Vagina (tissue), 2 donors: Measurements from ENCODE around the gene SYT12. TPM values are rescaled to one million over a fixed set of nuclear protein-coding genes. Genes with fewer than 3 reads are reported as not detected.

ENCODE experiments used
- DNase-seq, 2 donors: peaks; one replicate each; pipeline ENCODE4 v3.0.0-alpha.2; 2017; ENCODE audit errors: extremely low spot score in 2 of 2
- H3K27ac ChIP-seq: fragments of 200-600 bp; sonication (generic); one replicate; pipeline ENCODE4 v1.5.1; 2019
- H3K27me3 ChIP-seq: fragments of 200-600 bp; sonication (generic); one replicate; pipeline ENCODE4 v1.5.1; 2019
- H3K36me3 ChIP-seq, 2 donors: fragments of 200-600 bp; sonication (generic); one replicate each; pipeline ENCODE4 v1.5.1; 2017 to 2019
- H3K4me1 ChIP-seq: fragments of 200-600 bp; sonication (generic); one replicate; pipeline ENCODE4 v1.5.1; 2019
- H3K4me3 ChIP-seq, 2 donors: fragments of 200-600 bp; sonication (generic); 1 replicate in 1 of 2; 2 replicates in 1 of 2; pipeline ENCODE4 v1.5.1; 2016 to 2019
- H3K9me3 ChIP-seq: fragments of 200-600 bp; sonication (generic); one replicate; pipeline ENCODE4 v1.5.1; 2019
- POLR2A ChIP-seq, 2 donors: fragments of 450-650 bp; IDR thresholded peaks; one replicate each; pipeline ENCODE4 v1.6.1; 2017; ENCODE audit warnings: antibody characterized with exemption in 2 of 2, mild to moderate bottlenecking in 2 of 2, moderate library complexity in 2 of 2
- POLR2AphosphoS5 ChIP-seq, 2 donors: sonication (generic); formaldehyde crosslinking; IDR thresholded peaks; one replicate each; pipeline ENCODE4 v1.9.0; 2017; ENCODE audit warnings: antibody characterized with exemption in 2 of 2, mild to moderate bottlenecking in 2 of 2, low read depth in 1 of 2; ENCODE audit not compliant: insufficient read depth in 1 of 2
- intact Hi-C: fragments of 100-400 bp; cut with DNase I; formaldehyde crosslinking; loops from one replicate; pipeline ENCODE4 v1.15.1; 2023
- total RNA-seq: library from RNA; depleted of rRNA; stranded (reverse); fragments of >200 nt; gene quantifications from one replicate; pipeline ENCODE4 v1.2.3, GENCODE V29; 2016
- TF ChIP-seq, protein P1 (sequence below), 3 experiments: fragments of 450-650 bp in 2 of 3; fragments of 200-600 bp in 1 of 3; sonication (generic) in 1 of 3; IDR thresholded peaks; one replicate each; pipeline ENCODE4 v1.5.1; 2017 to 2019; ENCODE audit warnings: antibody characterized with exemption in 3 of 3, mild to moderate bottlenecking in 2 of 3, moderate library complexity in 2 of 3

The SYT12 gene
- total RNA-seq, 1 donor from 2014 or later = 0.49 TPM

- TF ChIP-seq, protein P1, sequence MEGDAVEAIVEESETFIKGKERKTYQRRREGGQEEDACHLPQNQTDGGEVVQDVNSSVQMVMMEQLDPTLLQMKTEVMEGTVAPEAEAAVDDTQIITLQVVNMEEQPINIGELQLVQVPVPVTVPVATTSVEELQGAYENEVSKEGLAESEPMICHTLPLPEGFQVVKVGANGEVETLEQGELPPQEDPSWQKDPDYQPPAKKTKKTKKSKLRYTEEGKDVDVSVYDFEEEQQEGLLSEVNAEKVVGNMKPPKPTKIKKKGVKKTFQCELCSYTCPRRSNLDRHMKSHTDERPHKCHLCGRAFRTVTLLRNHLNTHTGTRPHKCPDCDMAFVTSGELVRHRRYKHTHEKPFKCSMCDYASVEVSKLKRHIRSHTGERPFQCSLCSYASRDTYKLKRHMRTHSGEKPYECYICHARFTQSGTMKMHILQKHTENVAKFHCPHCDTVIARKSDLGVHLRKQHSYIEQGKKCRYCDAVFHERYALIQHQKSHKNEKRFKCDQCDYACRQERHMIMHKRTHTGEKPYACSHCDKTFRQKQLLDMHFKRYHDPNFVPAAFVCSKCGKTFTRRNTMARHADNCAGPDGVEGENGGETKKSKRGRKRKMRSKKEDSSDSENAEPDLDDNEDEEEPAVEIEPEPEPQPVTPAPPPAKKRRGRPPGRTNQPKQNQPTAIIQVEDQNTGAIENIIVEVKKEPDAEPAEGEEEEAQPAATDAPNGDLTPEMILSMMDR (IDR thresholded peaks at IDR 0.05) = no peak
- TF ChIP-seq POLR2AphosphoS5 (IDR thresholded peaks at IDR 0.05; ENCODE audit: insufficient read depth in 1 of 2, low read depth in 1 of 2) (no peak), POLR2A (IDR thresholded peaks at IDR 0.05) (no peak)
- no peak overlapping the region for H3K27ac ChIP-seq
- H3K4me1 ChIP-seq = no peaks in the 10 kb centered on the region
- no peaks in the 10 kb centered on the region for H3K27me3 ChIP-seq
- no peaks in the 10 kb centered on the region for H3K36me3 ChIP-seq
- no peak overlapping the region for H3K4me3 ChIP-seq
- H3K9me3 ChIP-seq = no peaks in the 10 kb centered on the region
- DNase-seq = no peak
- intact Hi-C loops = no loop called here
These were observed 6.4 kb upstream of the SYT12 start for GRCh38 chr11:67016550-67016949.

- H3K9me3 ChIP-seq = no peaks in the 10 kb centered on the region
- no peak overlapping the region for H3K27ac ChIP-seq
- TF ChIP-seq, protein P1 (IDR thresholded peaks at IDR 0.05) = no peak
- TF ChIP-seq POLR2A (IDR thresholded peaks at IDR 0.05) = no peak
- TF ChIP-seq POLR2AphosphoS5 (IDR thresholded peaks at IDR 0.05; ENCODE audit: insufficient read depth in 1 of 2, low read depth in 1 of 2) = no peak
- H3K36me3 ChIP-seq = no peaks in the 10 kb centered on the region
- DNase-seq = no peak
- H3K27me3 ChIP-seq = no peaks in the 10 kb centered on the region
- intact Hi-C loops = no loop called here
- H3K4me3 ChIP-seq = no peak overlapping the region
- H3K4me1 ChIP-seq = peaks cover 17% of the 10 kb centered on the region
These were observed 2.0 kb upstream of the SYT12 start for GRCh38 chr11:67020949-67021348.

- no peak overlapping the region for H3K27ac ChIP-seq
- intact Hi-C loops = no loop called here
- no peaks in the 10 kb centered on the region for H3K9me3 ChIP-seq
- DNase-seq = no peak
- TF ChIP-seq POLR2A (IDR thresholded peaks at IDR 0.05) (no peak), POLR2AphosphoS5 (IDR thresholded peaks at IDR 0.05; ENCODE audit: insufficient read depth in 1 of 2, low read depth in 1 of 2) (no peak)
- TF ChIP-seq, protein P1 (IDR thresholded peaks at IDR 0.05) = no peak
- no peaks in the 10 kb centered on the region for H3K36me3 ChIP-seq
- peak overlapping the region; percentile 32 to 54 for H3K4me3 ChIP-seq
- H3K27me3 ChIP-seq = no peaks in the 10 kb centered on the region
- H3K4me1 ChIP-seq = peaks cover 17% of the 10 kb centered on the region
These were observed 497 bp upstream of the SYT12 start for GRCh38 chr11:67022341-67022933.

GRCh38 chr11:67023957-67024353 lies 1.0 kb downstream of the SYT12 start:
- Histone ChIP-seq H3K27ac (no peak overlapping the region), H3K4me1 (peaks cover 21% of the 10 kb centered on the region), H3K9me3 (no peaks in the 10 kb centered on the region), H3K27me3 (no peaks in the 10 kb centered on the region), H3K4me3 (peak overlapping the region; percentile 32 to 54), H3K36me3 (no peaks in the 10 kb centered on the region)
- DNase-seq = no peak
- intact Hi-C loops = no loop called here
- TF ChIP-seq POLR2A (IDR thresholded peaks at IDR 0.05) (no peak), POLR2AphosphoS5 (IDR thresholded peaks at IDR 0.05; ENCODE audit: insufficient read depth in 1 of 2, low read depth in 1 of 2) (no peak)
- TF ChIP-seq, protein P1 (IDR thresholded peaks at IDR 0.05) = no peak

DNA sequence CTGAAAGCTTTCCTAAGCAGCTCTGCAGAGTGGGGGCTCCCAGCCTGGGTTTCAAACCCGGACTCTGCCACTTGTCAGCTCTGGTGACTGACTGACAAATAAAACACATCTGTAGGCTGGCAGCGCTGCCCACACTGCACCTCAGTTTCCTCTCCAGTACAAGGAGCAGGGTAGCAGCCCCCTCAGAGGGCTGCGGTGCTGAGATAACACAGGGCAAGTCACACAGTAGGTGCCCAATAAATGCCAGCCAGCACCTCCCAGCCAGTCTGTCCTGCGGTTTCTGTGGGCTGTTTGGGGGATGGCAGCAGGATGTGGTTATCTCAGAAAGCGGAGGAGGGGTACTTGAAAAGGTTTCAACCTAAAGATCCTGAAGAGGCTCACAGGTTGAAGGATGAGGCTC lies 1.5 kb downstream of the SYT12 start:
- Histone ChIP-seq H3K4me1 (peaks cover 21% of the 10 kb centered on the region), H3K4me3 (no peak overlapping the region), H3K9me3 (no peaks in the 10 kb centered on the region), H3K27ac (no peak overlapping the region), H3K36me3 (no peaks in the 10 kb centered on the region), H3K27me3 (no peaks in the 10 kb centered on the region)
- TF ChIP-seq POLR2A (IDR thresholded peaks at IDR 0.05) (no peak), POLR2AphosphoS5 (IDR thresholded peaks at IDR 0.05; ENCODE audit: insufficient read depth in 1 of 2, low read depth in 1 of 2) (no peak)
- TF ChIP-seq, protein P1 (IDR thresholded peaks at IDR 0.05) = no peak
- no peak for DNase-seq
- intact Hi-C loops = no loop called here
